ENCODE data around the gene NOP53. TPM values are rescaled to one million over a fixed set of nuclear protein-coding genes. Genes with fewer than 3 reads are reported as not detected.
A peak's percentile ranks its signal among the peaks of the same experiment; 100 is the strongest.

The NOP53 gene
- total and polyA plus RNA-seq, 2 of the 8 experiments (the other 6 are each of a cell fraction or from before 2014, with no cell fraction given) = 107 to 245 TPM

GRCh38 chr19:47778049-47778953 is 33.0 kb downstream of the NOP53 start, which contains the start of gene SELENOW (continued):
- TF ChIP-seq ATF3 (IDR thresholded peaks at IDR 0.05; ENCODE audit: insufficient read depth, low read depth, low read length) = no peak
- TF ChIP-seq SIRT6 (IDR thresholded peaks at IDR 0.05; ENCODE audit: low read length) = no peak
- TF ChIP-seq CHD2 (IDR thresholded peaks at IDR 0.05; ENCODE audit: low read length) = no peak
- no peak for TF ChIP-seq SAP30 (IDR thresholded peaks at IDR 0.05; ENCODE audit: insufficient read depth, insufficient replicate concordance, low read length)
- TF ChIP-seq EGR1 (IDR thresholded peaks at IDR 0.05; ENCODE audit: borderline replicate concordance, low read depth, low read length) = peak; percentile 96
- no peak for TF ChIP-seq ATF2 (IDR thresholded peaks at IDR 0.05; ENCODE audit: low read length)
- TF ChIP-seq E2F6 (IDR thresholded peaks at IDR 0.05) = no peak
- no peak for TF ChIP-seq GTF2F1 (IDR thresholded peaks at IDR 0.05; ENCODE audit: borderline replicate concordance, low read depth, low read length)
- TF ChIP-seq KDM1A (IDR thresholded peaks at IDR 0.05; ENCODE audit: borderline replicate concordance, low read length) = no peak
- TF ChIP-seq TAF1 (IDR thresholded peaks at IDR 0.05; ENCODE audit: low read depth, low read length) = peak; percentile 98
- no peak for TF ChIP-seq MAFK (IDR thresholded peaks at IDR 0.05; ENCODE audit: low read depth, low read length)
- no peak for TF ChIP-seq SUZ12 (IDR thresholded peaks at IDR 0.05; ENCODE audit: low read length)
- no peak for TF ChIP-seq JUN (IDR thresholded peaks at IDR 0.05; ENCODE audit: low read depth, low read length)
- peak; percentile 87 to 90 for TF ChIP-seq POLR2A (IDR thresholded peaks at IDR 0.05; ENCODE audit: control extremely low read depth in 1 of 2, low read depth in 2 of 2, low read length in 2 of 2)
- TF ChIP-seq HDAC2 (IDR thresholded peaks at IDR 0.05; ENCODE audit: borderline replicate concordance in 1 of 2, low read depth in 2 of 2, low read length in 2 of 2) = peak in 1 of 2 experiments; percentile 63; a peak in 1 of 4 replicates
- no peak for TF ChIP-seq EZH2 (IDR thresholded peaks at IDR 0.05; ENCODE audit: low read depth, low read length, severe bottlenecking)
- TF ChIP-seq KDM5A (IDR thresholded peaks at IDR 0.05; ENCODE audit: low read length) = no peak
- TF ChIP-seq USF2 (IDR thresholded peaks at IDR 0.05; ENCODE audit: low read length) = no peak
- TF ChIP-seq POLR2AphosphoS5 (IDR thresholded peaks at IDR 0.05; ENCODE audit: low read depth, low read length) = peak; percentile 95
- TF ChIP-seq ASH2L (IDR thresholded peaks at IDR 0.05; ENCODE audit: low read length) = peak; percentile 42
